ENCODE measurements around the gene CDA.
A peak's percentile ranks its signal among the peaks of the same experiment; 100 is the strongest.

The CDA gene

DNA sequence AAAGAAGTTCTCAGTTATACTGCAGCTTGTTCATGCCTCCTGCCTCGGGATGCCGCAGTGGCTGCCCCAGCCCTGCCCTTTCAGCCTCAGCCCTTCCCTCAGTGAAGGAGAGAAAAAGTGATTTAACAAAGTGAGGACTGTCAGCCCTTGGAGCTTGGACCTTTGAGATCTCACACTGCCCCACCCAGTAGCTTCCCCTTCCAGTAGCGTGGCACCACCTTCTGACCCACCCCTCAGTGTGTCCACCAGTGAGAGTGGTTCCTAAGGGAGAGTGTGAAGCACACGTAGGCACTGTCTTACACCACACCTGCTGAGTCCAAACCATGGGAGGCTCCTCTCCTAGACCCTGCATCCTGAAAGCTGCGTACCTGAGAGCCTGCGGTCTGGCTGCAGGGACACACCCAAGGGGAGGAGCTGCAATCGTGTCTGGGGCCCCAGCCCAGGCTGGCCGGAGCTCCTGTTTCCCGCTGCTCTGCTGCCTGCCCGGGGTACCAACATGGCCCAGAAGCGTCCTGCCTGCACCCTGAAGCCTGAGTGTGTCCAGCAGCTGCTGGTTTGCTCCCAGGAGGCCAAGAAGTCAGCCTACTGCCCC lies at the start of gene CDA:
Gene CDA (plus strand): TSS at position 464 of the 592 bp plus-strand sequence. CDS start 33 bp downstream, at position 497.
- no peak for DNase-seq

GRCh38 chr1:20540281-20540680 lies 48.6 kb upstream of the CDA start:
- no peak for DNase-seq

DNA sequence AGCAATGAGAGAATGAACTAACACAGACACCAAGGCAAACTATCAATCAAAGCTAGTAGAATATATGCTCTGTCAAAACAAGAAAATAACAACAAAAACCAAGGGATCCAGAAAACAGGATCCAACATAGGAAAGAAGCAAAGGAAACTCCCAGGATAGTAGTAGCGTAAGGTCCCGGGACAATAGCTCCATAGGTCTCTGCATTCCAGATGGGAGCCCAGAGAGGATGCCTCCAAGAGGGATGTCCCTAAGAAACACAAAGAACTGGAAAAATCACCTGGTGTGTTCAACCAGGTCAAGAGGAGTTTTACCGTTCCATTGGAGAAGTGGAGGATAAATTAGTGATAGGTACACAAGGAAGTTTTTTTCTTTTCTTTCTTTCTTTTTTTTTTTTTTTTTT lies 42.3 kb upstream of the CDA start:
- no peak for DNase-seq

DNA sequence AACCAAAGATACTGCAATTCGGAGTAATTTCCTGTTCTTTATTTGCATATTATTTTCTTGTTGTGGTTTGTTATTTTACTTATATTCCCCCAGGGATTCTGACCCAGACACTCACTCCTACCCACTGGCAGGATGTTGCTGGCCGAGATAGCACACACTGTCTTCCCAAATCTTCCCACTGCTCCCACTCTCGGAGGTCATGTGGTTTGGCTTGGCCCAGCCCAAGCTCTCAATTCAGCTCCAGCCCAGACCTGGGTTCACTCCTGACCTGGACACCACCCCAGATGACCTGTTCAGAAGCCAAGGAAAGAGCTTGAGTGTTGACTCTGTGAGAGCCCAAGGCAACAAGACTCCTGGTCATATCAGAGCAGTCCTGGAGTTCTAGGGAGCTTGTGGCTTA lies 37.7 kb upstream of the CDA start:
- DNase-seq, result no peak

DNA sequence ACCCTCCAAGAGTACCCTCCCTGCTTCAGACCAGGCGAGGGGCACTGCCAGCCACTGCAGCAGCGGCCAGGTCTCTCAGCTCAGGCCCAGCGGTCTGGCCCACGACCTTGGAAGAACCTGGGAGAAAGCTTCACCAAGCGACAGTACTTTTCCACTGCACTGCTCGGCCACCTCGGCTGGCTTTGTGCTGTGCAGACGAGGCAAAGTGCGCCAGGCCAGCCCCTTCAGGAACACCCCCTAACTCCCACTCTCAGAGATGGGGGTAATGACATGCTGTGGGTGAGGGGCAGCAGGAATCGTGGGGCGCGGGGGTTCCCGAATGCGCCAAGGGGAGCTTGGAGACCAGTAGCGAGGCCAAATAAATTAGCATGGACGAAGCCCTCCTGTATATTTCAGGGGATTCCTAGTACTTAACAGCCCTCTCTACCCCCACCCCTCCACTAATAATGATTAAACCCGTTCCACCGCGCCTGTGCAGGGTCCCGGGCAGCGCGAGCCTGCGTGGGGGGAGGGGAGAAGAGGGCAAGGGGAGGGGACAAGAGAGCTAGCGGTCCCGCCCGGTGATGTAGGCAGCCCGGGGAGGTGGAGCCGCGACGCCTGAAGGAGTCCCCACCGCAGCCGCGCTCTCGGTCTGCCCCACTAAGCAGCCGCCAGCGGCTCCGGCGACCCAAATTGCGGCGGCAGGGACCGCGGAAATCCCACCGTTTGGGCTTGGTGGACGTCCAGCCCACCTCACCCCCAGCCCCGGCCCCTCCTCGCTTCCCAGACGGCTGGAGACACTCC lies 36.8 kb upstream of the CDA start, which contains the start of gene FAM43B:
Gene FAM43B (plus strand): TSS at position 629 of the 783 bp plus-strand sequence. CDS start 401 bp downstream, outside the sequence.
- peak; percentile 36 for DNase-seq

DNA sequence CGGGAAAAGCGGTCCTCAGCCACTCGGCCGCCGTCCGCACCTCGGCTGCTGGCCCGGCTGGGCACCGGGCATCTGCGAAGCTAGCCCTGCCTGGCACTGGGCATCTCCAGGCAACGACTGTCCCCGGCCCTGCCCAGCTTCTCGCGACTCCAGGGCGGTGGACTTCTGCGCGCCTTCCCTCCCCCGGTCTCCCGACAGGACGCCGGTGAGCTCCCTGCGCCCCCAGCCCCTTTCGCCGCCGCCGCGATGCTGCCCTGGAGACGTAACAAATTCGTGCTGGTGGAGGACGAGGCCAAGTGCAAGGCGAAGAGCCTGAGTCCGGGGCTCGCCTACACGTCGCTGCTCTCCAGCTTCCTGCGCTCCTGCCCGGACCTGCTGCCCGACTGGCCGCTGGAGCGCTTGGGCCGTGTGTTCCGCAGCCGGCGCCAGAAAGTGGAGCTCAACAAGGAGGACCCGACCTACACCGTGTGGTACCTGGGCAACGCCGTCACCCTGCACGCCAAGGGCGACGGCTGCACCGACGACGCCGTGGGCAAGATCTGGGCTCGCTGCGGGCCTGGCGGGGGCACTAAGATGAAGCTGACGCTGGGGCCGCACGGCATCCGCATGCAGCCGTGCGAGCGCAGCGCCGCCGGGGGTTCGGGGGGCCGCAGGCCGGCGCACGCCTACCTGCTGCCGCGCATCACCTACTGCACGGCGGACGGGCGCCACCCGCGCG lies 36.0 kb upstream of the CDA start:
- DNase-seq, result no peak

DNA sequence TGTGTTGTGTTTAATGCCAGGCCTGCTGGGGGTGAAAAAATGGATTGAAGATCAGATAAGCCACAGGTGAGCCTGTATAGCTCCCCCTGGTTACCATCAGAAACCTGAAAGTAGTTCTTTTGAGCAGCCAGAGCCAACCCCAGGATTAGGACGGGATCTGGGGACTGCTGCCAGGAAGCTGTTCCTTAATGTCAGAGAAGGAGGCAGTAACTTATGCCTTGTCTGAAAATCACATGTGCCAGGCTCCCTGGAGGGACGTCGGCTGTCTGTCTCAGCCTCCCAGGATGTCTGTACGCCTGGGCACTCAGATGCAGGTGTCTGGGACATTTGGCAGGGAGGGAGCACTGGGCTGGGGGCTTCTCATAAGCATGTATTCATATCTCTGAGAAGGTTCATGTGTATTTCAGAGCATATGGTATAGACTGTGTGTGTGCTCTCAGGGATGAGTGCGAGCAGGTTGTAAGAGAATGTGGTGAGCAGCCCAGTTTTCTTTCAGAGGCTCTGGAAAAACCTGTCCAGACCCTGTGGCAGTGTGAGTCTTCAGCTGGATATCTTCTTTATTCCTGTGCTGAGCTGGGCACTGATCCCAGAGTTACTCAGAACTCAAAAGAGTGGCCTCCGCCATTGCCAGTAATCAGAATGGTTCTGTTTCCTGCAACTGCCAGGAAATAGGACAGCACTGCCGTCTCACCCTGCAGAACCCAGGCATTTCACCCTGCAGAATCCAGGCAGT lies 33.7 kb upstream of the CDA start:
- no peak for DNase-seq

- no peak for DNase-seq
These were observed 33.2 kb upstream of the CDA start for GRCh38 chr1:20555758-20556120.

- DNase-seq, result no peak
These were observed 30.7 kb upstream of the CDA start for GRCh38 chr1:20558191-20558590.

- no peak for DNase-seq
These were observed 27.9 kb upstream of the CDA start for GRCh38 chr1:20560966-20561365.

- no peak for DNase-seq
These were observed 23.7 kb upstream of the CDA start for GRCh38 chr1:20565234-20565633.

GRCh38 chr1:20569523-20570098 lies 19.3 kb upstream of the CDA start:
- no peak for DNase-seq

DNA sequence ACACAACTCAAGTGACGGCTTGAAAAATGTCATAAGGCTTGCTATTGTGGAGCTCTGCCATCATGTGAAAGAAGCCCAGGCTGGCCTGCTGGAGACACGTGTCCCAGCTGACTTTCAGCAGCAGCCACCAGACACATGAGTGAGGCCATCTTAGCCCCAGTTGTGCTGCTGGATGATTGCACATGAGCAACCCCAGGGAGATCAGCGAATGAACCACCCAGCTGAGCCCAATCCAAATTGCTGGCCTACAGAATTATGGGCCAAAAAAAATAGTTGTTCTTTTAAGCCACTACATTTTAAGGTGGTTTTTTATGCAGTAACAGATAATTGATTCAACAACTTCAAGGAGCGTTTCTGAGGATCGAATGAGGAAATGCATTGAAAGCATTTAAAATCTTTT lies 17.5 kb upstream of the CDA start:
- DNase-seq, result no peak

DNA sequence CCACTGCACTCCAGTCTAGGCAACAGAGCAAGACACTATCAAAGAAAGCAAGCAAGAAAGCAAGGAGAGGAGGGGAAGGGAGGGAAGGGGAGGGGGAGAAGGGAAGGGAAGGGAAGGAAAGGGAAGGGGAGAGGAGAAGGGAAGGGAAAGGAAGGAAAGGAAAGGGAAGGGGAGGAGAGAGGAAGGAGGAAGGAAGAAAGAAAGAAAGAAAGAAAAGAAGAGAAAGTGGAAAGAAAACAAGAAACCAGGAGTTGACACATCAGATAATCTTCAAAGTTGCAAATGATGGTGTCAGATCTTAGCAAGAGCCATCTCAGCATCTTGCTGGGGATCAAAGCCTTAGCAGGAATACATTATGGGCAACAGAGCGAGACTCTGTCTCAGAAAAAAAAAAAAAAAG lies 14.9 kb upstream of the CDA start:
- DNase-seq, result no peak

DNA sequence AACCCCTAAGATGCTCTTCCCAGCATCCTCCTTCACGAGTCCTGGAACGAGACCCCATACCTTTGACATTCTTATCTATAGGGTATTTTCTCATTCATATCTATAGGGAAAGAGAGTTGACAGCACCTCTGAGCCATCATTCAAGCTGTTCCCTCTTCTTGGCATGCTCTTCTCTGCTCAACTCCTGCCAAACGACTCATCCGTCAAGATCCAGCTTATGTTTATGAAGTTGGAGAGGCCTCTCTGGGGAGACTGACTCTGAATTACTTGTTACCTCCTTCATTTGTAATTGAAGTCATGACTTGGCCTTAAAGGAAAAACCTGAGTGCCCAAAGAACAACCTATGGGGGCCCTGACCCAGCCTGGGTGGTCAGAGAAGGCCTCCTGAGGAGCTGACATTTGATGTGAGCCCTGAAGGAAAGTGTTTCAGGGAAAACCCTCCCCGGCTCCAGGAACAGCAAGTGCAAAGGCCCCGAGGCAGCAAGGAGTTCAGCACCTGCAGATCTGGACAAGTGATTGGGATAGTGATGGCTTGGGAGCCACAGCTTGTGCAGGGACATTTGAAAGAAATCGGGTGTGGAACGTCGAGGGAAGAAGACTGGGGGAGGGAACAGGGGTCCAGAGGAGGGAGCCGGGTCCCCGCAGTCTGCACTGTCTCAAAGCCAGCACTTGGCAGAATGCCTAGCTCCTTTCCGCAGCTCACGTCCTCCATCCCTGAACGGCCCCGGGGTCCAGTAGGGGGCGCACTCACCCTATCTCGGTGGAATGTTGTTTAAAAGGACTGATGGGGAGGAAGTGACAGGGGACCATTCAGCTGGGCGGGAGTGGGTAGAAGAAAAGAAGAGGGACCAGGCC lies 14.0 kb upstream of the CDA start:
- peak; percentile 78 for DNase-seq

DNA sequence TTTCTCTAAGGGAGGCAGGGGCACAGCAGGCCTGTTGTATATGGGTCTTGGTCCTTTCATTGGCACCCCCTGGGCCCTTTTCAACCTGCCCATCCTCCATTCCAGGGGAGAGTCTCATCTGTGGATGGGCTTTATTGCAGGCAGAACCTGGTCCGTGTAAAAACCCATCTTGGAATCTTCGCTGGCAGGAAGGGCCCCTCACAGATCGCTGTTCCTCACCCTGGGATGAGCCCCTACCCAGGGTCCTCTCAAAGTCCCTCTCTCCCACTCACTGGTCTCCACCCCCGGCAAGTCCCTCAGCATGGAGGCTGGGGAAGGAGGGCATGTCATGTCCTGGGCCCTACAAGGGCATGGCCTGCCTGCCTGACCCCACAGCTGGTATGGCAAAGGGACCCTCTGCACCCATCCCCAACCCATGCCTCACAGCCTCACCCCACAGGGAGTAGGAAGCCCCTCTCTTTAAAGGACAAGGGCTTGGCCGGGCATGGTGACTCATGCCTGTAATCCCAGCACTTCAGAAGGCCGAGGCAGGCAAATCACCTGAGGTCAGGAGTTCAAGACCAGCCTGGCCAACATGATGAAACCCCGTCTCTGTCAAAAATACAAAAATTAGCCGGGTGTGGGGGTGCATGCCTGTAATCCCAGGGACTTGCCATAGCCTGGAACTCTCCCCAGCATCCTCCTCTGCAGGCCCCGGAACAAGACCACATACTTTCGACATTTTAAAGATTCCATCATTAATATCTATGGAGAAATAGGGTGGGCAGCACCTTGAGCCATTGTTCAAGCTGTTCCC lies 13.2 kb upstream of the CDA start:
- DNase-seq, result no peak

DNA sequence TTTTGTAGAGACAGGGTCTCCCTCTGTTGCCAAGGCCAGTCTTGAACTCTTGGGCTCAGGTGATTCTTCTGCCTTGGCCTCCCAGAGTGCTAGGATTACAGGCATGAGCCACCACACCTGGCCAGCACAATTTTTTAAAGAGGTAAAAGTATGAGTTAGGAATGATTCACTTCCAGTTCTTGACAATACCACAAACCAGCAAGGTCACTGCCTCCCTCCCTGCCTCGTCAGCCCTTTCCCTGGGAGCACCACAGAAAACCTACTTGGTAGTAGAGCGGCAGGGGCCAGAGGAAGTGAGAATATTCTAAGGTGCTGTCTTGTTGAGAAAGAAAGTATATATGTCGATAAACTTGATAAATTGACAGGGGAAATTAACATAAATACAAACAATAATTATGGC lies 10.8 kb upstream of the CDA start:
- DNase-seq, result no peak

GRCh38 chr1:20578721-20579395 lies 10.0 kb upstream of the CDA start:
- peak; percentile 52 for DNase-seq

GRCh38 chr1:20584890-20585289 lies 4.0 kb upstream of the CDA start:
- no peak for DNase-seq

DNA sequence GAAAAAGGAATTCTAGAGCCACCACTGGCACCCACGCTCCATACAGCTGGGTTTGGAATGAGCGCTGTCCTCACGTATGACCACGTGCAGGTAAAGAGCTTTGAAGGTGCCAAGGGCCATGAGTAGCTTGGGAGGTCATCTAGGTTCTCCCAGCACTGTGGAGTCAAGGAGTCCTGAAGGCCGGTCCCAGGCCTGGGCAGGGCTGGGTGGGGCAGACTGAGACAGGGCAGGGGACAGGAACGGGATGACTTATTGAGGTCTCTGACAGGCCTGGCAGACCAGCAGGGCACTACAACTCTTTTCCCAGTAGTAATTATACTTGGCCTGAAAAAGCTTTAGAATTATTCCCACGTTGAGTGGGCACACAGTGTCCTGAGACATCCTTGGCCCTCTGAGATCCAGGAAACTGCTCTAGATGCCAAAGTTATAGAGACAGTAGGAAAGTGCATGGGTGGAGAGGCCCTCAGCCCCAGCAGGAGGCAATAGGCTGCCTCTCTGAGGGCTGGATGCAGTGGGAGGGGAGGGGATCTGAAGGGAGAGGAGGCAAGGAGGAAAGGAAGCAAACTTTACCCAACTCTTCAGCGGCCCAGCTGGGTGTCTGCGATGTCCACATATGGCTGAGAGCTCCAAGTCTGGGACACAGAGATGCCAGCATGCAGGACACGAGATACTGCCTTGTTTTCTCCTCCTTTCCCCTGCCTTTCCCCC lies 1.8 kb upstream of the CDA start:
- no peak for DNase-seq
